ENCODE measurements around the gene SLX9. TPM values are rescaled to one million over a fixed set of nuclear protein-coding genes. Genes with fewer than 3 reads are reported as not detected.

The SLX9 gene
- total RNA-seq, 1 experiment from 2014 or later, result 74.3 TPM

DNA sequence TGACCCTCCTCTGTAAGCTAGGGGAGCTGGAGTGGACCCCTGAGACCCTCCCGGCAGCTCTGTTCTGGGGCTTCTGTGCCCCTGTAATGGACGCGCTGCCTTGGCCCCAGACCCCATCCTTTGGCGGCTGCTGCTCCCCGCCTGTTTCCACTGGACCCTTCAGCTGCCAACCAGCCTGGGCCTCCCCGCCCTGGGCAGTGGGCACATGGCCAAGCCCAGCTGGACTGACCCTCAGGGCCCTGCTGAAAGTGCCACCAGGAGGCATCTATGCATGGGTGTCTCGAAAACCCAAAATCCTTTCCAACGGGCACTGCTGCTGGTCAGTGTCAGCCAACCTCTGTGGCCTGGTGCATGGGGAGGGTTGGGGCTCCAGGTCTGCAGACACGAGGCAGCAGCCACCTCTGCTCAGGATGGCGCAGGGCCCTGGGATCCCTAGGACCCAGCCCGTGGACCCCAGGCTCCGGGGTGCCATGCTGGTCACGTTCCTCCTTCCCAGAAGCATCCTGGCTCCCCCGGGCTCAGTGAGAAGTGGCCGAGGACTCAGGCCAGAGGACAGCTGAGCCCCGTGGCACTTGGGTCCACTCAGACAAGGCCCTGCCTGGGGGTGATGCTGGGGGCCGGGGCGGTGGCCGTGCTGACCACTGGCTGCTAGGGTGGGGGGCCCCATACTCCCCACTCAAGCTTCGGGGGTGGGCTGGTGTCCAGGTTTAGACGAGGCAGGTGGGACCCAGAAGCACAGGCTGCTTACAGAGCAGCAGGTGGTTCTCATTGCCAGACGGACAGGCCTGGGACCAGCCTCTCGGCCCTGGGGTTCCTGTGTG is 46.9 kb downstream of the SLX9 start:
- Histone ChIP-seq H4K91ac (ENCODE audit: insufficient read length, low read depth, low read length) (no peak overlapping the region), H2AFZ (ENCODE audit: low read length) (no peak overlapping the region), H3K23me2 (ENCODE audit: insufficient read length, low read depth, low read length, poor library complexity, severe bottlenecking) (no peaks in the 10 kb centered on the region), H4K8ac (replicated peaks; ENCODE audit: insufficient read length, low read depth, low read length) (no peak overlapping the region), H3K27me3 (ENCODE audit: insufficient read depth, low read length) (no peaks in the 10 kb centered on the region), H2BK120ac (ENCODE audit: low read depth, low read length, poor library complexity, severe bottlenecking) (no peak overlapping the region), H3K9me3 (ENCODE audit: control insufficient read depth, low read depth, low read length) (no peaks in the 10 kb centered on the region), H3K18ac (ENCODE audit: insufficient read length, low read depth, low read length) (no peak overlapping the region), H3K79me2 (ENCODE audit: insufficient read depth, low read length) (no peaks in the 10 kb centered on the region), H3K56ac (ENCODE audit: insufficient read length, low read depth, low read length) (no peak overlapping the region), H2BK15ac (ENCODE audit: low read depth, low read length) (no peak overlapping the region), H3K14ac (ENCODE audit: insufficient read depth, low read length) (no peak overlapping the region), H3K4ac (ENCODE audit: low read depth, low read length) (no peak overlapping the region), H3K4me1 (ENCODE audit: insufficient read depth, low read length) (no peaks in the 10 kb centered on the region), H2BK12ac (ENCODE audit: insufficient read length, low read depth, low read length) (no peak overlapping the region), H2BK5ac (ENCODE audit: insufficient read length, low read length) (no peak overlapping the region), H4K5ac (ENCODE audit: insufficient read length, low read depth, low read length) (no peak overlapping the region), H3K27ac (ENCODE audit: insufficient read length, low read depth, low read length) (no peak overlapping the region), H3T11ph (ENCODE audit: low read length) (no peak overlapping the region), H2BK20ac (ENCODE audit: low read depth, low read length, poor library complexity, severe bottlenecking) (no peak overlapping the region), H4K20me1 (ENCODE audit: control insufficient read depth, insufficient read depth, insufficient read length) (no peaks in the 10 kb centered on the region), H3K23ac (ENCODE audit: insufficient read length, low read depth, low read length) (no peak overlapping the region), H3K9ac (ENCODE audit: extremely low read depth, insufficient read length, low read length) (no peak overlapping the region), H2AK5ac (ENCODE audit: insufficient read length, low read length) (no peak overlapping the region), H3K79me1 (ENCODE audit: insufficient read depth, low read depth, low read length, poor library complexity, severe bottlenecking) (no peaks in the 10 kb centered on the region), H3K4me2 (ENCODE audit: insufficient read depth, insufficient read length, low read length) (no peak overlapping the region)
- no peak for DNase-seq
- Mint-ChIP-seq H3K27me3 (ENCODE audit: low read depth) (no peaks in the 10 kb centered on the region), H3K36me3 (ENCODE audit: insufficient read depth in 1 of 3, low read depth in 3 of 3) (no peaks in the 10 kb centered on the region; a peak in 1 of 7 replicates), H3K4me1 (no peaks in the 10 kb centered on the region), H3K4me3 (no peak overlapping the region), H3K9me3 (no peaks in the 10 kb centered on the region), H3K27ac (no peak overlapping the region)
- TF ChIP-seq, protein P1, sequence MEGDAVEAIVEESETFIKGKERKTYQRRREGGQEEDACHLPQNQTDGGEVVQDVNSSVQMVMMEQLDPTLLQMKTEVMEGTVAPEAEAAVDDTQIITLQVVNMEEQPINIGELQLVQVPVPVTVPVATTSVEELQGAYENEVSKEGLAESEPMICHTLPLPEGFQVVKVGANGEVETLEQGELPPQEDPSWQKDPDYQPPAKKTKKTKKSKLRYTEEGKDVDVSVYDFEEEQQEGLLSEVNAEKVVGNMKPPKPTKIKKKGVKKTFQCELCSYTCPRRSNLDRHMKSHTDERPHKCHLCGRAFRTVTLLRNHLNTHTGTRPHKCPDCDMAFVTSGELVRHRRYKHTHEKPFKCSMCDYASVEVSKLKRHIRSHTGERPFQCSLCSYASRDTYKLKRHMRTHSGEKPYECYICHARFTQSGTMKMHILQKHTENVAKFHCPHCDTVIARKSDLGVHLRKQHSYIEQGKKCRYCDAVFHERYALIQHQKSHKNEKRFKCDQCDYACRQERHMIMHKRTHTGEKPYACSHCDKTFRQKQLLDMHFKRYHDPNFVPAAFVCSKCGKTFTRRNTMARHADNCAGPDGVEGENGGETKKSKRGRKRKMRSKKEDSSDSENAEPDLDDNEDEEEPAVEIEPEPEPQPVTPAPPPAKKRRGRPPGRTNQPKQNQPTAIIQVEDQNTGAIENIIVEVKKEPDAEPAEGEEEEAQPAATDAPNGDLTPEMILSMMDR (conservative IDR thresholded peaks at IDR 0.05), result no peak
- no CpG with 5 or more reads among the region's 23 CpGs for WGBS (ENCODE audit: extremely low coverage, insufficient read length, low lambda C conversion rate)
